ENCODE results near the gene VPREB3.

DNA sequence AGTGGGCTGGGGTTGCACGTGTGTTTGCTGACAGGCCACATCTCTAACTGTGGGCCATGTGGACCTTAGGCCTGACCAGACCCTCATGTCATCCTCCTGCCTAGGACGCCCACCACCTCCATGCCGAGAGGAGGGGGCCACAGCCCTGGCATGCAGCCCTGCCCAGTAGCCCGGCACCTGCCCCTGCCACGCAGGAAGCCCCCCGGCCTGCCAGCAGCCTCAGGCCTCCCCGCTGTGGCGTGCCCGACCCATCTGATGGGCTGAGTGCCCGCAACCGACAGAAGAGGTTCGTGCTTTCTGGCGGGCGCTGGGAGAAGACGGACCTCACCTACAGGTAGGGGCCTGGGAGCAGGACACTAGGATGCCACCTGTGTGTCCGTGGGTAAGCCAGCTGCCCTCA is 24.9 kb upstream of the VPREB3 start:
- TF ChIP-seq, protein P1, sequence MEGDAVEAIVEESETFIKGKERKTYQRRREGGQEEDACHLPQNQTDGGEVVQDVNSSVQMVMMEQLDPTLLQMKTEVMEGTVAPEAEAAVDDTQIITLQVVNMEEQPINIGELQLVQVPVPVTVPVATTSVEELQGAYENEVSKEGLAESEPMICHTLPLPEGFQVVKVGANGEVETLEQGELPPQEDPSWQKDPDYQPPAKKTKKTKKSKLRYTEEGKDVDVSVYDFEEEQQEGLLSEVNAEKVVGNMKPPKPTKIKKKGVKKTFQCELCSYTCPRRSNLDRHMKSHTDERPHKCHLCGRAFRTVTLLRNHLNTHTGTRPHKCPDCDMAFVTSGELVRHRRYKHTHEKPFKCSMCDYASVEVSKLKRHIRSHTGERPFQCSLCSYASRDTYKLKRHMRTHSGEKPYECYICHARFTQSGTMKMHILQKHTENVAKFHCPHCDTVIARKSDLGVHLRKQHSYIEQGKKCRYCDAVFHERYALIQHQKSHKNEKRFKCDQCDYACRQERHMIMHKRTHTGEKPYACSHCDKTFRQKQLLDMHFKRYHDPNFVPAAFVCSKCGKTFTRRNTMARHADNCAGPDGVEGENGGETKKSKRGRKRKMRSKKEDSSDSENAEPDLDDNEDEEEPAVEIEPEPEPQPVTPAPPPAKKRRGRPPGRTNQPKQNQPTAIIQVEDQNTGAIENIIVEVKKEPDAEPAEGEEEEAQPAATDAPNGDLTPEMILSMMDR (IDR thresholded peaks at IDR 0.05; ENCODE audit: poor library complexity), result no peak
- TF ChIP-seq EZH2 (IDR thresholded peaks at IDR 0.05; ENCODE audit: borderline replicate concordance), result no peak

Data from hepatocyte (in vitro differentiated cells).